Amniotic epithelial cell (primary cell): Measurements from ENCODE around the gene TAPBP.
A peak's percentile ranks its signal among the peaks of the same experiment; 100 is the strongest.
"Not testable (repeated sequence)": the region's sequence is repeated elsewhere in the genome, so short reads cannot be mapped to it uniquely, and the experiment has no call there.

ENCODE experiments used
- DNase-seq: peaks from one replicate; pipeline ENCODE4 v3.0.0-alpha.2; 2010; ENCODE audit warnings: low read depth

TAPBP gene

DNA sequence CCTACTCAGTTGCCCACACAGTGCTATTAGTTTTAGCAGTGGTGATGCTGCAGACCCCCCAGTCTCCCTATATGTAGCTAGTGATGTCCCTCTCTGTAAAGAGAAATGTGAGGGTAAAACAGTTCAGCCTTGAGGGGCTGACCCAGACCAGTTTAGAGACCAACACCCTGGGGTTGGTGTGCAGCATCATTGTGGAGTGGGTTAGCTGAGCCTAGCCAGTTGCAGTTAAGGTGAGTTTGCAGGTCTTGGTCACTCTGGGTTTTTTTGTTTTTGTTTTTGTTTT is 37.4 kb downstream of the TAPBP start:
- no peak for DNase-seq

- DNase-seq = not testable (repeated sequence)
Measured at GRCh38 chr6:33275795-33276580, 37.9 kb downstream of the TAPBP start.

DNA sequence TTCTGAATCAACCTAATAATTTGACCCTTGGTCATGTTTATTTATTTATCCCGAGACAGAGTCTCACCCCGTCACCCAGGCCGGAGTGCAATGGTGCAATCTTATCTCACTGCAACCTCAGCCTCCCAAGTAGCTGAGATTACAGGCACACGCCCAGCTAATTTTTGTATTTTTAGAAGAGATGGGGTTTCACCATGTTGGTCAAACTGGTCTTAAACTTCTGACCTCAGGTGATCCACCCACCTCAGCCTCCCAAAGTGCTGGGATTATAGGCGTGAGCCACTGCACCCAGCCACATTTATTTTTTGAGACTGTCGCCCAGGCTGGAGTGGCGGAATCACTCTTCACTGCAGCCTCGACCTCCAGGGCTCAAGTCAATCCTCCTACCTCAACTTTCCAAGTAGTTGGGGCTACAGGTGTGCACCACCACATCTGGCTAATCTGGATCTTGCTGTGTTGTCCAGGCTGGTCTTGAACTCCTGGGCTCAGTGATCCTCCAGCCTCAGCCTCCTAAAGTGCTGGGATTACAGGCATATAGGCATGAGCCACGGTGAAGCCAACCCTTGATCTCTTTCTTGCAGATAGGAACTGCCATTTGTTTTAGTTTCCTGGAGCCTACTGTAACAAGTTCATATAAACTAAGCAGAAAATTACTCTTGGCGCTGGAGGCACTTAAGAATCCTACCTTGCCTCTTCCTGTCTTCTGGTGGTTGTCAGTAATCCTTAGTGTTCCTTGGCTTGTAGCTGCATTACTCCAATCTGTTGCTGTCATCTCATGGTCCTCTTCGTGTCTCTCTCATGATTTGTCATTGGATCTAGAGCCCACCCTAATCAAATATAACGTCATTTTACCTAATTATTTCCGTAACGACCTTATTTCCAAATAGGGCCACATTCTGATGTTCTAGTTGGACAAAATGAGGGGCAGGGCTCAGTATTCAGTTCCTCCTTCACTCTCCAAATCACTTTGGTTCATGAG is 39.7 kb downstream of the TAPBP start:
- no peak for DNase-seq

- no peak for DNase-seq
Measured at GRCh38 chr6:33273129-33273923, 40.6 kb downstream of the TAPBP start.

GRCh38 chr6:33272275-33273128 is 41.4 kb downstream of the TAPBP start:
- no peak for DNase-seq

DNA sequence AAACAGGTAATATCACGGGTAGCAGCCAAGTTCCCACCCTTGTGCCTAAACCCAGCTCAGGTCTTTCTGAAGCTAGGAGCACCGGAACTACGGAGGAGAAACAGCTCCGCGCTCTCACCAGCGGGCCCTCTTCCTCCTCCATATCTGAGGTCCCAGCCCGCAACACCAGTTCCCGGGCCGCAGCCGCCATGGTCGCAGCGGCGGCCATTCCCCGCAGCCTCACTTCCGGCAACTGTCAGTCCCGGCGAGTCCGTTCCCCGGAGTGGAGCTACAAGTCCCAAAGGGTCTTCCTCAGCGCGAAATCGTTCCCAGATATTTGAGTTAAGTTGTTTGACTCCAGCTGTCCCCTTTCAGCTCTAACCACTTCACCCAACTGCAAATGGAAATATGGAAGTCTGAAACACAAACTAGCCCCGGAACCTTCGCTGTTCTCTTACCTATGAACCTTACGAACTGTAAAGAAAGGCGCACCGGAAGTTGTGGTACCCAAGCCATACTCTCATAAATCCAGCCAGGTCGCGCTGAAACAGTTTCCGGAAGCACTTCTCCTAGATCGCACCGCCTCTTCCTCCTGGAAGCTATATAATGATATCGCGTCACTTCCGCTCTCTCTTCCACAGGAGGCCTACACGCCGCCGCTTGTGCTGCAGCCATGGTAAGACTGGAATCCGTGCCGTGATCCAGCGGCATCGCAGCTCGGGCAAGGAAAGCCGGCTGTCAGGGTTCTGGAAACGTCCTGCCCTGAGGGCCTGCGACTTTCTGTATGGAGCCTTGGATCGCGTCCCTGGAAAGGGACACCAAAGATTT is 42.2 kb downstream of the TAPBP start, which contains the start of the genes RPS18 and VPS52:
Gene RPS18 (plus strand): TSS at position 608 of the 807 bp plus-strand sequence. CDS start 45 bp downstream, at position 653.
Gene VPS52 (minus strand): TSS at position 409 of the 807 bp plus-strand sequence. CDS start 201 bp downstream, at position 208.
- DNase-seq = peak; percentile 99

GRCh38 chr6:33271117-33271467 is 42.8 kb downstream of the TAPBP start:
- DNase-seq = no peak

DNA sequence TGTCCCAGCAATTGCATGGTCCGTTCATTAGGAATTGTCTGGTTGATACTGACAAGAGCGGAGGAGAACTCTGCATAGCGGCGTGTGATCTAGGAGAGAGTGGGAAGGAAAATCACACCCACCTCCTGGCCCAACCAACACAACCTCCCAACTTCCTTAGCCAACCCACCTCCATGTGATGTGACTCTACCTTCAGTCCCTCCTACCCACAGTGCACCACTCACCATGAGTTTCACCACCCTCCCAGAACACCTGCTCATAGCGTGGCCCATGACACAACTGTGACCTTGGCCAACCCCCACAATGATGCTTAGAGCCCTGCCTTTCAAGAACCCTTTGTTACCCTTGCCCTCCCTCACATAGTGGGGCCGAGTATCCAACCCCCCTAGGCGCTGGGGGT is 49.9 kb downstream of the TAPBP start:
- no peak for DNase-seq

DNA sequence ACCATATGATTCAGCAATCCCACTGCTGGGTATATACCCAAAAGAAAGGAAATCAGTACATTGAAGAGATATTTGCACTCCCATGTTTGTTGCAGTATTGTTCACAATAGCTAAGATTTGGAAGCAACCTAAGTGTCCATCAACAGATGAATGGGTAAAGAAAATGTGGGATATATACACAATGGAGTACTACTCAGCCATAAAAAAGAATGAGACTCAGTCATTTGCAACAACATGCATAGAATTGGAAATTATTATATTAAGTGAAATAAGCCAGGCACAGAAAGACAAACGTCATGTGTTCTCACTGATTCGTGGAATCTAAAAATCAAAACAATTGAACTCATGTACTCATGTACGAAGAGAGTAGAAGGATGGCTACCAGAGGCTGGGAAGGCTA is 51.4 kb downstream of the TAPBP start:
- DNase-seq = not testable (repeated sequence)

- DNase-seq = no peak
Measured at GRCh38 chr6:33259032-33259431, 54.8 kb downstream of the TAPBP start.

DNA sequence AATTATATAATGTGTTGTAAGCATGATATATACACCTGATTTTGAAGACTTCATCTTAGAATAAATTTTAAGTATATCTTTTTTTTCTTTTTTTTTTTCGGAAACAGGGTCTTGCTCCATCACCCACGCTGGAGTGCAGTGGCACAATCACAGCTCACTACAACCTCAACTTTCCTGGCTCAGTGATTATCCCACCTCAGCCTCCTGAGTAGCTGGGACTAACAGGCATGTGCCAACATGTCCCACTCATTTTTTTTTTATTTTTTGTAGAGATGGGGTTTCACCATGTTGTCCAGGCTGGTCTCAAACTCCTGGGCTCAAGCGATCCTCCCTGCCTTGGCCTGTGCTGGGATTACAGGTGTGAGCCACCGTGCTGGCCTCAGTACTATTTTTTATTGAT is 59.3 kb downstream of the TAPBP start:
- DNase-seq = no peak

DNA sequence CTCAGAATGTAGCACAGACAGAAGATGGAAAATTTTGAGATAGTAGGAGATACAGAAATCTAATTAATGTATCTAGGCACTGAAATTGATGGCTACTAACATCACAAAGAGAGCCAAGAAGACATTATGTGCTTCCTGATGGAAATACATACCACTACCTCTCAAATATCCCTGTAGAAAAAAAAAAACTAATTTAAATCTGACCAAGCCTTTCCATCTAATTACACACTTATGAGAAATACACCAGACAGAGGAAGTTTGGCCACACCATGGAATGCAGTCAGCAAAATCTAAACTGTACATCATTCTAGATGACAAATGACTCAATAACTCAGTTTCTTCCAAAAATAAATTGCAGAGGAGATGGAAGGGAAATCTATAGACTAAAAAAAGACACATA is 61.1 kb downstream of the TAPBP start:
- DNase-seq = peak; percentile 41

- no peak for DNase-seq
Measured at GRCh38 chr6:33251395-33252012, 62.4 kb downstream of the TAPBP start.

- no peak for DNase-seq
Measured at GRCh38 chr6:33250731-33251130, 63.1 kb downstream of the TAPBP start.

GRCh38 chr6:33249732-33250630 is 63.9 kb downstream of the TAPBP start:
- peak; percentile 81 for DNase-seq
